ENCODE data around the gene PSORS1C2. TPM values are rescaled to one million over a fixed set of nuclear protein-coding genes. Genes with fewer than 3 reads are reported as not detected.

PSORS1C2 gene
- total and polyA plus RNA-seq, 2 donors (not counting 1 experiment from before 2014, with no cell fraction given), result not detected

DNA sequence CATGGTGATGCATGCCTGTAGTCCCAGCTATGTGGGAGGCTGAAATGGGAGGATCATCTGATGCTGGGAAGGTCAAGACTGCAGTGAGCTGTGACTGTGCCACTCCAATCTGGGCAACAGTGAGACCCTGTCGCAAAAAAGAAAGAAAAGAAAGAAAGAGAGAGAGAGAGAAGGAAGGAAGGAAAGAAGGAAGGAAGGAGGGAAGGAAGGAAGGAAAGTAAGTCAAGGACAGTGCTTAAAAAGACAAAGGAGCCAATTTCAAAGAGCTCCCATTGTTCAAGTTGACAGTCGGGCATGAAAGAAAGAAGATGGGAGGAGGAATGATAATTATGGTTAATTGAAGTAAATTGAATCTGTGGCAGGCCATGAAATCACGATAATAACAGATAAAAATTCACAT lies 42.7 kb downstream of the PSORS1C2 start:
- CTCF ChIA-PET, result interaction anchor here (0.6 to 1.4 kb wide), 3 partner anchors 9 to 1184 kb away, joined by 3 read pairs; no protein-coding TSS in a partner anchor
- no peak overlapping the region for H3K4me3 Mint-ChIP-seq

More for the DNA sequence above, 42.7 kb downstream of the PSORS1C2 start:
- H3K27me3 ChIP-seq (replicated peaks in 1 of 4; ENCODE audit: control extremely low read depth in 1 of 4, control insufficient read depth in 3 of 4, insufficient read depth in 4 of 4, low read length in 3 of 4), result no peaks in the 10 kb centered on the region
- no peak for ATAC-seq (ENCODE audit: low read depth)
- no peak overlapping the region for H3K4me2 ChIP-seq (replicated peaks; ENCODE audit: low read depth, low read length, poor library complexity, severe bottlenecking)
- no peak overlapping the region for H3K9ac ChIP-seq (ENCODE audit: low read length)
- Mint-ChIP-seq H3K27ac (no peak overlapping the region), H3K4me1 (peaks cover 16% of the 10 kb centered on the region), H3K9me3 (ENCODE audit: insufficient read depth) (no peaks in the 10 kb centered on the region), H3K27me3 (peaks cover 4% of the 10 kb centered on the region)
- POLR2A ChIA-PET, result no interaction called here
- no peaks in the 10 kb centered on the region for H3K79me2 ChIP-seq (ENCODE audit: control insufficient read depth, insufficient read depth, low read length)
- TF ChIP-seq EZH2 (IDR thresholded peaks at IDR 0.05; ENCODE audit: borderline replicate concordance, insufficient read depth, low read depth, low read length, poor library complexity, severe bottlenecking), result no peak
- no peak for TF ChIP-seq CTCF (IDR thresholded peaks at IDR 0.05)
- H3K27ac ChIP-seq (ENCODE audit: low read length in 2 of 2), result no peak overlapping the region
- H3K9me3 ChIP-seq (ENCODE audit: control extremely low read depth in 1 of 3, control insufficient read depth in 2 of 3, insufficient read depth in 1 of 3, low read length in 2 of 3), result no peaks in the 10 kb centered on the region
- intact Hi-C loops (cut with micrococcal nuclease), result no loop called here
- H3K4me3 ChIP-seq (ENCODE audit: control extremely low read depth in 1 of 5, extremely low read depth in 1 of 5, insufficient read depth in 1 of 5, low read depth in 2 of 5, low read length in 4 of 5), result no peak overlapping the region
- H2AFZ ChIP-seq (ENCODE audit: insufficient read depth, low read depth, low read length, poor library complexity, severe bottlenecking), result no peak overlapping the region
- no peaks in the 10 kb centered on the region for H3K36me3 ChIP-seq (replicated peaks in 1 of 2; ENCODE audit: control extremely low read depth in 1 of 2, control insufficient read depth in 1 of 2, extremely low read depth in 1 of 2, insufficient read depth in 2 of 2, low read length in 1 of 2)
- DNase-seq, result no peak
- H3K4me1 ChIP-seq (ENCODE audit: control insufficient read depth in 2 of 2, insufficient read depth in 2 of 2, low read length in 2 of 2), result peaks cover 13 to 16% of the 10 kb centered on the region in 2 donors
- no peaks in the 10 kb centered on the region for H4K20me1 ChIP-seq (ENCODE audit: control insufficient read depth, insufficient read depth, low read length, poor library complexity, severe bottlenecking)
- WGBS (ENCODE audit: insufficient coverage), result 91% methylated on average over 1 of the region's 3 CpGs
